ENCODE measurements around the gene TNFRSF1B.

DNA sequence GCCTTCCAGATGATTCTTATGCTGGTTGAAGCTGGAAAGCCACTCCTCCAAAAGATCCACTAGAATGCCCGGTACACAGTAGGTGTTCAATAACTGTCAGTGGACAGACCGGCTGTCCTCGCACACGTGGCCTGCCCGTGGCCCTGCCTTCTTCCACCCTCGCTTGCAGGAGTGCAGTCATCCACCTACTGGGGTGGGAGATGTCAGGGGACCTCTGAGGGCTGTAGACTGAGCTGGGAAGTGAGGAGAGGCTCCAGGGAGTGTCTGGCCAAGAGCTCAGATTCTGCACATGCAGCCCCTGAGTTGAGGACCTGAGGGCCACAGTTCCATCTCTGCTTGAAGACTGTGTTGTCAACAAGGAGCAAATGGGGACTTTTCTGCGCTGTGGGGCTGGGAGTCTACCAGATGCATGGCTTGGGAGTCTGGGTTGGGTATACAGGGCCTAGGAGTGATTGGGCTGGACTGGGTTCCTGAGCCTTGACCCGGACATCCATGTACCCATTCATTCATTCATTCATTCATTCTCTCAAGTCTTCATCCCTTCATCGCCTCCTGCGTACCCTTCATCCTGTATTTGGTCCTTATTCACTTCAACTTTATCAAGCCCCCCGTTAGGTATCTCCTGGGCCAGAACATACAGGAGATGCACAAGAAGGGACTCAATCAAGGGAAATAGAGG, 4.2 kb upstream of the TNFRSF1B start:
- TF ChIP-seq, protein P1, sequence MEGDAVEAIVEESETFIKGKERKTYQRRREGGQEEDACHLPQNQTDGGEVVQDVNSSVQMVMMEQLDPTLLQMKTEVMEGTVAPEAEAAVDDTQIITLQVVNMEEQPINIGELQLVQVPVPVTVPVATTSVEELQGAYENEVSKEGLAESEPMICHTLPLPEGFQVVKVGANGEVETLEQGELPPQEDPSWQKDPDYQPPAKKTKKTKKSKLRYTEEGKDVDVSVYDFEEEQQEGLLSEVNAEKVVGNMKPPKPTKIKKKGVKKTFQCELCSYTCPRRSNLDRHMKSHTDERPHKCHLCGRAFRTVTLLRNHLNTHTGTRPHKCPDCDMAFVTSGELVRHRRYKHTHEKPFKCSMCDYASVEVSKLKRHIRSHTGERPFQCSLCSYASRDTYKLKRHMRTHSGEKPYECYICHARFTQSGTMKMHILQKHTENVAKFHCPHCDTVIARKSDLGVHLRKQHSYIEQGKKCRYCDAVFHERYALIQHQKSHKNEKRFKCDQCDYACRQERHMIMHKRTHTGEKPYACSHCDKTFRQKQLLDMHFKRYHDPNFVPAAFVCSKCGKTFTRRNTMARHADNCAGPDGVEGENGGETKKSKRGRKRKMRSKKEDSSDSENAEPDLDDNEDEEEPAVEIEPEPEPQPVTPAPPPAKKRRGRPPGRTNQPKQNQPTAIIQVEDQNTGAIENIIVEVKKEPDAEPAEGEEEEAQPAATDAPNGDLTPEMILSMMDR (IDR thresholded peaks at IDR 0.05; ENCODE audit: low read depth, low read length, poor library complexity, severe bottlenecking): no peak
- no peak for TF ChIP-seq EZH2phosphoT487 (IDR thresholded peaks at IDR 0.05; ENCODE audit: borderline replicate concordance, low read length)

Data from DOHH2 (cell line).